DMS 273 (cell line): ENCODE results near the gene NRP1.

ENCODE experiments used
- DNase-seq: peaks from one replicate; lab custom pipeline; 2025; ENCODE audit not compliant: unreplicated experiment; lab: John Stamatoyannopoulos, UW

NRP1 gene

GRCh38 chr10:33350041-33350440 is 15.6 kb upstream of the NRP1 start:
- no peak for DNase-seq

- no peak for DNase-seq
Observed at GRCh38 chr10:33349268-33349667, 14.8 kb upstream of the NRP1 start.

GRCh38 chr10:33347211-33347610 is 12.7 kb upstream of the NRP1 start:
- DNase-seq, result no peak

GRCh38 chr10:33345236-33345635 is 10.8 kb upstream of the NRP1 start:
- no peak for DNase-seq

- no peak for DNase-seq
Observed at GRCh38 chr10:33344676-33345075, 10.2 kb upstream of the NRP1 start.

GRCh38 chr10:33341637-33342036 is 7.2 kb upstream of the NRP1 start:
- no peak for DNase-seq

GRCh38 chr10:33337326-33337957 is 3.0 kb upstream of the NRP1 start:
- peak; percentile 26 for DNase-seq

GRCh38 chr10:33336582-33337325 is 2.3 kb upstream of the NRP1 start:
- peak; percentile 61 for DNase-seq

GRCh38 chr10:33335801-33336581 is 1.5 kb upstream of the NRP1 start:
- peak; percentile 52 for DNase-seq

GRCh38 chr10:33335551-33335800 is 1.0 kb upstream of the NRP1 start:
- DNase-seq, result no peak

- DNase-seq, result peak; percentile 78
Observed at GRCh38 chr10:33334805-33335550, 511 bp upstream of the NRP1 start.

- peak; percentile 29 for DNase-seq
Observed at GRCh38 chr10:33333260-33334101, 986 bp downstream of the NRP1 start.

- DNase-seq, result peak; percentile 5
Observed at GRCh38 chr10:33332183-33333065, 2.0 kb downstream of the NRP1 start.

GRCh38 chr10:33331379-33331694 is 3.1 kb downstream of the NRP1 start:
- DNase-seq, result no peak

GRCh38 chr10:33330543-33331378 is 3.7 kb downstream of the NRP1 start:
- peak; percentile 81 for DNase-seq

- DNase-seq, result no peak
Observed at GRCh38 chr10:33329178-33329577, 5.3 kb downstream of the NRP1 start.

- DNase-seq, result no peak
Observed at GRCh38 chr10:33328253-33328652, 6.2 kb downstream of the NRP1 start.

GRCh38 chr10:33327751-33328150 is 6.7 kb downstream of the NRP1 start:
- DNase-seq, result peak; percentile 2

GRCh38 chr10:33326933-33327332 is 7.5 kb downstream of the NRP1 start:
- DNase-seq, result no peak
